GM21717 (cell line): ENCODE data around the gene CRKL.
"Not testable (repeated sequence)": the region's sequence is repeated elsewhere in the genome, so short reads cannot be mapped to it uniquely, and the experiment has no call there.

Source experiments
- ATAC-seq: cut with Tn5 transposase; IDR thresholded peaks from one replicate; pipeline ENCODE4 v1.9.1; 2021; ENCODE audit warnings: mild to moderate bottlenecking, moderate library complexity; ENCODE audit not compliant: unreplicated experiment

CRKL gene

GRCh38 chr22:20916916-20917810 is at the start of gene CRKL:
Gene CRKL (plus strand): TSS chr22:20917407. CDS start chr22:20917935, 528 bp downstream.
- peak; percentile 90 for ATAC-seq

GRCh38 chr22:20868025-20868962 is 48.9 kb upstream of the CRKL start:
- ATAC-seq, result no peak

GRCh38 chr22:20869234-20869633 is 48.0 kb upstream of the CRKL start:
- ATAC-seq, result no peak

- ATAC-seq, result no peak
Observed at GRCh38 chr22:20873214-20873613, 44.0 kb upstream of the CRKL start.

GRCh38 chr22:20875296-20875695 is 41.9 kb upstream of the CRKL start:
- no peak for ATAC-seq

GRCh38 chr22:20877715-20878114 is 39.5 kb upstream of the CRKL start:
- no peak for ATAC-seq

- no peak for ATAC-seq
Observed at GRCh38 chr22:20881231-20881630, 36.0 kb upstream of the CRKL start.

GRCh38 chr22:20881869-20882815 is 35.1 kb upstream of the CRKL start:
- ATAC-seq, result no peak

- no peak for ATAC-seq
Observed at GRCh38 chr22:20882855-20883254, 34.4 kb upstream of the CRKL start.

GRCh38 chr22:20884454-20884853 is 32.8 kb upstream of the CRKL start:
- no peak for ATAC-seq

- ATAC-seq, result no peak
Observed at GRCh38 chr22:20885017-20885556, 32.1 kb upstream of the CRKL start.

- no peak for ATAC-seq
Observed at GRCh38 chr22:20885557-20886323, 31.5 kb upstream of the CRKL start.

GRCh38 chr22:20887375-20887774 is 29.8 kb upstream of the CRKL start:
- ATAC-seq, result no peak

GRCh38 chr22:20889025-20889704 is 28.0 kb upstream of the CRKL start:
- ATAC-seq, result no peak

- ATAC-seq, result no peak
Observed at GRCh38 chr22:20889904-20890540, 27.2 kb upstream of the CRKL start.

GRCh38 chr22:20890975-20891374 is 26.2 kb upstream of the CRKL start:
- no peak for ATAC-seq

GRCh38 chr22:20897737-20898136 is 19.5 kb upstream of the CRKL start:
- not testable (repeated sequence) for ATAC-seq

GRCh38 chr22:20899827-20900423 is 17.3 kb upstream of the CRKL start:
- no peak for ATAC-seq
